ENCODE measurements around the gene PRAMEF8.
"Not testable (repeated sequence)": the region's sequence is repeated elsewhere in the genome, so short reads cannot be mapped to it uniquely, and the experiment has no call there.

- not testable (repeated sequence) for TF ChIP-seq CTCF, POLR2A (IDR thresholded peaks at IDR 0.05)
Measured at GRCh38 chr1:13289030-13289429, 4.1 kb upstream of the PRAMEF8 start.

Measured in vagina (tissue), 2 donors.